Measurements from ENCODE around the gene LGR6. TPM values are rescaled to one million over a fixed set of nuclear protein-coding genes. Genes with fewer than 3 reads are reported as not detected.

LGR6 gene
- total RNA-seq, 2 experiments from 2014 or later = 0.08 TPM; not detected in 1

DNA sequence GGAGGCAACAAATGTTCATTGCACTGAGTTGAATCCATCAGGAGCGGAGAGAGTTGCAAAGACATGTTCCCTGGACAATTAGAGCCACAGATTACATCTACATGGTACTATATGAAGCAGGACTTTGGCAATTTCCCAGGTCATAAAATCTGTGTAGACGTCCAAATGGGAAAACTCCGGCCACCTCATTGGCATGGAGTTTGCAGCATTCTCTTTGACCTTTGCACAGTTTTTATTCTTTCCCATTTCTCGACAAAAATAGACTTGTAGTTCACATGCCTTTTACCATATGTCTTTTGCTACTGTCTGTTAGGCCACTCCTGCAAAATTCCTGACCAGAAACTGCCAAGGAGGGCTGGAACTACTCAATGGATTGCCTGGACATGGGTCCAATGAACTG lies 100.0 kb downstream of the LGR6 start:
- ChIA-PET POLR2A (interaction anchor here (0.7 kb wide), 1 partner anchor 12 kb away, joined by 3 read pairs; no protein-coding TSS in a partner anchor), CTCF (no interaction called here)
- Mint-ChIP-seq H3K4me1 (peaks cover 19% of the 10 kb centered on the region), H3K27ac (no peak overlapping the region), H3K4me3 (no peak overlapping the region), H3K36me3 (ENCODE audit: low read depth) (no peaks in the 10 kb centered on the region), H3K9me3 (no peaks in the 10 kb centered on the region), H3K27me3 (peaks cover 9% of the 10 kb centered on the region)
- no peak for DNase-seq

DNA sequence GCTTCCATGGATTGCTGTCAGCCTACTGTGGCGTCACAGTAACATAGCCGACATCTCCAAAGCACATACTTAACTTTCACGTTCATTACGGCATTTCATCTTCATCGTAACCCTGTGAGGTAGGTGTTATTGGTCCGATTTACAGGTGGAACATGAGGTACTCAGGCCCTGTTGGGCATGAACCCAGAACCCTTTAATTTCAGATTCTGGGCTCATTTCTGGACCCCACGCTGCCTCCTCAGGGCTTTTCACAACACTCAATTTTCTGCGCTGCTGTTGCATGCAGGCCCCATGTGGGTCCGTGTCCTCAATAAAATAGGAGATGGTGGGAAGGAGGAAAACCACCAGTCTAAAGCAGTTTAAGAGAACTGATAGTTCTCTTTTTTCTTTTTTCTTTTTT lies 108.6 kb downstream of the LGR6 start:
- Mint-ChIP-seq H3K27ac (no peak overlapping the region), H3K27me3 (peaks cover 2% of the 10 kb centered on the region), H3K9me3 (no peaks in the 10 kb centered on the region), H3K4me3 (no peak overlapping the region), H3K36me3 (ENCODE audit: low read depth) (no peaks in the 10 kb centered on the region), H3K4me1 (no peaks in the 10 kb centered on the region)
- ChIA-PET POLR2A (no interaction called here), CTCF (interaction anchor here (0.6 kb wide), 1 partner anchor 364 kb away, joined by 3 read pairs; no protein-coding TSS in a partner anchor)
- DNase-seq = no peak

DNA sequence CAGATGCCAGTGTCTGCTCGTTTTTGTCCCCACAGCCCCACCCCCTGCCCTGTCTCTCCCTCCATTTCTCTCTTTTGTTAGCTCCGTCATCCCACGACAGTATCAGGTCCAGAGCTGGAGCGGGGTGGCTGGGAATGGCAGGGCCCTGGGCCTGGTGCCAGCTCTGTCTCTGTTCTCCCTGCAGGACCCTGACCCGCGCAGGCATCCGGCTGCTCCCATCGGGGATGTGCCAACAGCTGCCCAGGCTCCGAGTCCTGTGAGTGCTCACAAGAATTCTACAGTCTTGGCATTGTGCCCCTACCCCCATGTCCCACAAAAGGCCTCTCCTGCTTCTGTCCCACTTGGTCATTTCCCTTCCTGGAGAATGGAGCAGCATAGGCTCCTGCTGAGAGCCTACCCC lies 110.8 kb downstream of the LGR6 start:
- H3K9me3 Mint-ChIP-seq = no peaks in the 10 kb centered on the region
- POLR2A ChIA-PET = no interaction called here
- CTCF ChIA-PET = interaction anchor here (2.1 to 2.3 kb wide), 2 partner anchors 30 to 111 kb away, joined by 5 to 8 read pairs; partner anchors contain the start of gene LGR6
- H3K27me3 Mint-ChIP-seq = no peaks in the 10 kb centered on the region
- no peak for DNase-seq
- H3K27ac Mint-ChIP-seq = no peak overlapping the region
- no peaks in the 10 kb centered on the region for H3K36me3 Mint-ChIP-seq (ENCODE audit: low read depth)
- H3K4me3 Mint-ChIP-seq = no peak overlapping the region
- H3K4me1 Mint-ChIP-seq = no peaks in the 10 kb centered on the region

DNA sequence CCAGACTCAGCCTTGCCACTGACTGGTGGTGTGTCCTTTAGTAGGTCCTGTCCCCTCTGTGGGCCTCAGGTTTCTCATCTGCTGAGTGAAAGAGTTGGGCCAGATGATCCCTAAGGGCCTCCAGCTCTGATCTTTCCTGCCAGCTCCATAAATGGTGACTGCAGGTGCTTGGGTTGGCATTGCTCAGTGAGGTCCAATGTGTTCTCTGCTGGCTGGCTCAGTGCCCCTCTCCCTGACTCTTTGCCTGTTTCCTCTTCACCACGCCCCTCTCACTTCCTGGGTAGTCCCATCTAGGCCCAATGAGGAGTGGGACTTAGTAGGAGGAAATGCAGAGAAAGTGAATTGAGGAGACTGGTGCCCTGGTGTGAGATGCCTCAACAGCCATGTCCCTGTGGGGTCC lies 111.6 kb downstream of the LGR6 start:
- Mint-ChIP-seq H3K36me3 (ENCODE audit: low read depth) (no peaks in the 10 kb centered on the region), H3K27ac (no peak overlapping the region), H3K4me1 (no peaks in the 10 kb centered on the region), H3K4me3 (no peak overlapping the region), H3K27me3 (no peaks in the 10 kb centered on the region), H3K9me3 (no peaks in the 10 kb centered on the region)
- no peak for DNase-seq
- CTCF ChIA-PET = interaction anchor here (1.3 to 2.3 kb wide), 3 partner anchors 31 to 115 kb away, joined by 3 to 8 read pairs (median 5); partner anchors contain the start of gene LGR6
- POLR2A ChIA-PET = no interaction called here

DNA sequence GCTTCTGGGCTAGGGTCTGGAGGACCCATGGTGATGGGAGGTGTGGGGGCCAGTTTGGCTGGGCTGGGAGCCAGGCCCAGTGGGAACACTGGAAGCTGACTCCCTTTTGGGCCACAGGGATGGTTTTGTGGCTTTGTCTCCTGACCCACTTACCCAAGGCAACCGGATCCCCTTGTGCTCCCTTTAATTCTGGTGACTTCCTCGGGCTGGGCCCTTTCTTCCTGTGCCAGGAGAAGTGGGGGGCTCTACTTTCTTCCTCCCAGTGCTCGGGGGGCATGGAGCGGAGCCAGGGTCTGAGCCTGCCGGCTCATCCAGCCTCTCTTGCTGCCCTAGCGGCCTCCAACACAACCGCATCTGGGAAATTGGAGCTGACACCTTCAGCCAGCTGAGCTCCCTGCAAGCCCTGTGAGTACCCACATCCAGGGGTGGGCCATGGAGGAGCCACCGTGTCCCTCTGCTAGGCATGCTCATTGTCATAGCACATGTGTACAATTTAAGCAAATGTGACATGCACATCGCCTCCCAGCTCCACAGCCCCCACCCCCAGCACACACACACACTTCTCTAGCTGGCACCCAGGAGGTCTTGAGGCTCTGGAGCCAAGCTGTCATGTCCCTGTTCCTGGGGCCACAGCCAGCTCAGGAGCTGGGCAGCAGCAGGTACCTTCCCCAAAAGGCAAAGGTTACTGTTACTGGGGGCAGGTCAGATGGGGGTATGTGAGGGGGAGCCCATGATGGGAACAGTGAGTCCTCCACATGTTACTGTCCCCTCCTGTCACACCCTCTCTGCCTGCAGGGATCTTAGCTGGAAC lies 113.1 kb downstream of the LGR6 start:
- CTCF ChIA-PET = interaction anchor here (1.1 to 2.6 kb wide), 3 partner anchors 9 to 114 kb away, joined by 3 to 9 read pairs (median 3); no protein-coding TSS in a partner anchor
- no peaks in the 10 kb centered on the region for H3K4me1 Mint-ChIP-seq
- no peak overlapping the region for H3K4me3 Mint-ChIP-seq
- H3K27me3 Mint-ChIP-seq = no peaks in the 10 kb centered on the region
- no peaks in the 10 kb centered on the region for H3K9me3 Mint-ChIP-seq
- H3K36me3 Mint-ChIP-seq (ENCODE audit: low read depth) = no peaks in the 10 kb centered on the region
- H3K27ac Mint-ChIP-seq = no peak overlapping the region
- POLR2A ChIA-PET = no interaction called here
- no peak for DNase-seq

DNA sequence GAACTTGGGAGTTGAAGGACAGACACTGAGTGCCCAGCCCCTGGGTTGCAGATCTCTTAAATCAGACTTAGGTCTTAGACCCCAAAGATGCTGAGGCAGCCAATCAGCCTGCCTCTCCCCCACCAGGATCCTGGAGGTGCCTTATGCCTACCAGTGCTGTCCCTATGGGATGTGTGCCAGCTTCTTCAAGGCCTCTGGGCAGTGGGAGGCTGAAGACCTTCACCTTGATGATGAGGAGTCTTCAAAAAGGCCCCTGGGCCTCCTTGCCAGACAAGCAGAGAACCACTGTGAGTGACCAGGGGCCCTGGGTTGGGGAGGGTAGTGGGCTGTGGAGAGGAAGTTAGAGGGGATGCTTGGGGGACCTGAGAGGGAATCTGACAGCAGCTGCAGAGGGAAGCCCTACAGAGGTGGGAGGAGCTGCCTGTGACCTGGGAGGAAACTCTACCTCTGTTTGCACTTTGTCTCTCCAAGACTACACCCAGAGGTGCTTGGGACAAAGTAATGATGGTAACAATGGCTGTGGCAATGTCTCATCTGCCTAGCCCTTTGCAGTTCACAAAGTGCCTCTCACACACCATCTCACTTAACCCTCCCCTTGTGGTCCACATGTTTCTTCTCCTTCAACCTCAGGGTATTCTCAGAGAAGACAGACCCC lies 116.6 kb downstream of the LGR6 start:
- Mint-ChIP-seq H3K4me1 (peaks cover 3% of the 10 kb centered on the region), H3K27ac (no peak overlapping the region), H3K9me3 (no peaks in the 10 kb centered on the region), H3K27me3 (peaks cover 5% of the 10 kb centered on the region), H3K4me3 (no peak overlapping the region), H3K36me3 (ENCODE audit: low read depth) (no peaks in the 10 kb centered on the region)
- DNase-seq = no peak
- POLR2A ChIA-PET = no interaction called here
- CTCF ChIA-PET = no interaction called here

DNA sequence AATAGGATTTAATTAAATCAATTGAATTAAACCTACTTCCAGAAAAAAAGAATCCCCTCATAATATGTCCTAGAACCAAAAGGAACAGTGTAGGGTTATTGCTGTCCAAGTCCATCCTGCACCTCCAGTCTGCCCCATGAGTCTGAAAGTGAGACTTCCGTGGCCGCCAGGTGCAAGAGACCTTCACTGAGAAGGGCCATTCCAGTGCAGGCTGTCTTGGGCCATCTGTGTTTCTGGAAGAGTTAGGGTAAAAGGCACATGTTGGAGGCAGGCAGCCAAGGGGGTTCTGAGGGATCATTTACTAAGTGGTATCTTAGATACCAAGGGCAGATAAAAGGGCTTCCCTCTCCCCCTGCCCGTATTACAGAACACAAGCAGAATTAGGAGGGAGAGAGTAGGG lies 117.1 kb downstream of the LGR6 start:
- Mint-ChIP-seq H3K4me1 (peaks cover 3% of the 10 kb centered on the region), H3K36me3 (ENCODE audit: low read depth) (no peaks in the 10 kb centered on the region), H3K27me3 (peaks cover 7% of the 10 kb centered on the region), H3K9me3 (no peaks in the 10 kb centered on the region), H3K4me3 (no peak overlapping the region), H3K27ac (no peak overlapping the region)
- CTCF ChIA-PET = no interaction called here
- POLR2A ChIA-PET = no interaction called here
- DNase-seq = no peak

DNA sequence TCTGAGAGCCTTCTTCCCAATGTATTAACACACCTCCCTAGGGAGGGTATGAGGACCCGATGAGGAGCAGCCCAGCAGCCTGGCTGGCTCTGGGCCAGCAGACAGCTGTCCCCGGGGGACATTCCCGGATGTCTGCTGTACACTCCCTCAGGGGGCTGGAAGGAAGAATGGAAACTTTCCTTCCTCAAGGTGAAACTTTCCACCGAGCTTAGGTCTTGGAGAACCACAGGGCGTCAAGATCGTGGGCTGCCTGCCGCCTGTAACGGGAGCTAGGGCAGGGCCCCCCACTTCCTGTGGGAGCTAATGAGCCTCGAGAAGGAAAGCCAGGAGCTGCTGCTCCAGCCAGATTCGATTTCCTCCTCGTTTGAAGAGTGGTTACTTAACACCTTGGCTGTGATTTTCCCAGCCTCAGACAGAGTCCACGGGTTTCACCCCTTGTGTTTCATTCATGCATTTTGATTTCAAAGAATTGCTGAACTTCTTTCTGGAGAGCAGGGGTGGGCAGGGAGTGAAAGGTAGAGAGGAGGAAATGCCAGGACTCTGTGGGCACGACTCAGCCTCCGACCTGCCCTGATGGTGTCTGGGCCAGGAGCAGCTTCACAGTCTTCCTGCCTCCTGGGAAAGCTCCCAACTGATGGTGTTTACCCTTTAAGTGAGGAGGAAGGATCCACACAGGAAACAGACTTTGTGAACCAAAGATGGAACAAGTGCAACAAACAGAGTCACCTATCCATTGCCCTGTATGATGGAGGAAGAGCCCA lies 118.5 kb downstream of the LGR6 start:
- H3K4me3 Mint-ChIP-seq = no peak overlapping the region
- POLR2A ChIA-PET = interaction anchor here (1.1 kb wide), 1 partner anchor 12 kb away, joined by 3 read pairs; no protein-coding TSS in a partner anchor
- DNase-seq = no peak
- H3K36me3 Mint-ChIP-seq (ENCODE audit: low read depth) = no peaks in the 10 kb centered on the region
- CTCF ChIA-PET = interaction anchor here (0.7 to 1.6 kb wide), 5 partner anchors 38 to 157 kb away, joined by 3 to 6 read pairs (median 3); partner anchors contain the start of gene LGR6
- no peak overlapping the region for H3K27ac Mint-ChIP-seq
- no peaks in the 10 kb centered on the region for H3K9me3 Mint-ChIP-seq
- H3K4me1 Mint-ChIP-seq = peaks cover 3% of the 10 kb centered on the region
- peaks cover 11% of the 10 kb centered on the region for H3K27me3 Mint-ChIP-seq

DNA sequence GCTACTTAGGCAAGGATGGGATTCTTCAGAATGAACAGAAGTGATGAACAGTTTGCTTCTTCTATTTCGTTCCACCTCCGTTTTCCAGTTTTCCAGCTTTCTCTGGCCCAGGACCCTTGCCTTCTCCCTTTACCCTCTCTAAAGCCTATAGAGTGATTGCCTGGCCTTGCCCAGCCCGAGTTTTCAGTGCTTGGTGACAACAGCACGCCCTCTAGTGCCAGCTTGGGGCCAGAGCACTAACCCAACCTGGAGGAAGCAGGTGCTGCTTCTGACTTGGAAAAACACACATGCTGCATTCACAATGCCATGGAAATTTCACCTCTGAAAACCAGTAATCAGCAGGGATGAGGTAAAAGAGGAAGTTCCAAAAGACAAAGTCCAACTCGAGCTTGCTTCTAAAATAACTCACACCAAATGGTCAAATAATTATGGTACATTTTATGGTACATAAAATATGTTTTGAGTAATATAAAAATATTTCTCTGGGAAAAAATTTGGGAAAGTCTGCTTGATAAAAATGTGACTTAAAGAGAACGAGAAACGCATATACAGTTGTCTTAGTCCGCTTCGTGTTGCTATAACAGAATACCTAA lies 122.1 kb downstream of the LGR6 start:
- DNase-seq = peak; percentile 80
- H3K9me3 Mint-ChIP-seq = no peaks in the 10 kb centered on the region
- no peaks in the 10 kb centered on the region for H3K36me3 Mint-ChIP-seq (ENCODE audit: low read depth)
- no peak overlapping the region for H3K4me3 Mint-ChIP-seq
- H3K27ac Mint-ChIP-seq = no peak overlapping the region
- peaks cover 13% of the 10 kb centered on the region for H3K27me3 Mint-ChIP-seq
- peaks cover 9% of the 10 kb centered on the region for H3K4me1 Mint-ChIP-seq
- ChIA-PET POLR2A (no interaction called here), CTCF (interaction anchor here (0.7 to 4.5 kb wide), 18 partner anchors 8 to 404 kb away, joined by 3 to 40 read pairs (median 5); partner anchors contain the start of gene LGR6)

DNA sequence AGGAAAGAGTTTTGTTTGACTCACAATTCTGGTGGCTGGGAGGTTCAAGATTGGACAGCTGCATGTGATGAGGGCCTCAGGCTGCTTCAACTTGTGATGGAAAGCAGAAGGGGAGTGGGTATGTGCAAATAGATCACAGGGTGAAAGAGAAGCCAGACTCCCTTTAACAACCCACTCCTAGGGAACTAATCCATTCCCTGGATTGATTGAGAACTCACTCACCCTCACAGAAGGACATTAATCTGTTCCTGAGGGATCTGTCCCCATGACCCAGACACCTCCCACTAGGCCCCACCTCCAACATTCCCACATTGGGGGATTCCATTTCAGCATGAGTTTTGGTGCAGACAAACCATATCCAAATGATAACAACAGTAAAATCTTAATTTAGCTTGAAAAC lies 122.6 kb downstream of the LGR6 start:
- ChIA-PET CTCF (interaction anchor here (0.7 to 4.5 kb wide), 16 partner anchors 8 to 403 kb away, joined by 3 to 40 read pairs (median 5); partner anchors contain the start of gene LGR6), POLR2A (no interaction called here)

DNA sequence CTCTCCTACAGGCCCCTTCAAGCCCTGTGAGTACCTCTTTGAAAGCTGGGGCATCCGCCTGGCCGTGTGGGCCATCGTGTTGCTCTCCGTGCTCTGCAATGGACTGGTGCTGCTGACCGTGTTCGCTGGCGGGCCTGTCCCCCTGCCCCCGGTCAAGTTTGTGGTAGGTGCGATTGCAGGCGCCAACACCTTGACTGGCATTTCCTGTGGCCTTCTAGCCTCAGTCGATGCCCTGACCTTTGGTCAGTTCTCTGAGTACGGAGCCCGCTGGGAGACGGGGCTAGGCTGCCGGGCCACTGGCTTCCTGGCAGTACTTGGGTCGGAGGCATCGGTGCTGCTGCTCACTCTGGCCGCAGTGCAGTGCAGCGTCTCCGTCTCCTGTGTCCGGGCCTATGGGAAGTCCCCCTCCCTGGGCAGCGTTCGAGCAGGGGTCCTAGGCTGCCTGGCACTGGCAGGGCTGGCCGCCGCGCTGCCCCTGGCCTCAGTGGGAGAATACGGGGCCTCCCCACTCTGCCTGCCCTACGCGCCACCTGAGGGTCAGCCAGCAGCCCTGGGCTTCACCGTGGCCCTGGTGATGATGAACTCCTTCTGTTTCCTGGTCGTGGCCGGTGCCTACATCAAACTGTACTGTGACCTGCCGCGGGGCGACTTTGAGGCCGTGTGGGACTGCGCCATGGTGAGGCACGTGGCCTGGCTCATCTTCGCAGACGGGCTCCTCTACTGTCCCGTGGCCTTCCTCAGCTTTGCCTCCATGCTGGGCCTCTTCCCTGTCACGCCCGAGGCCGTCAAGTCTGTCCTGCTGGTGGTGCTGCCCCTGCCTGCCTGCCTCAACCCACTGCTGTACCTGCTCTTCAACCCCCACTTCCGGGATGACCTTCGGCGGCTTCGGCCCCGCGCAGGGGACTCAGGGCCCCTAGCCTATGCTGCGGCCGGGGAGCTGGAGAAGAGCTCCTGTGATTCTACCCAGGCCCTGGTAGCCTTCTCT lies 124.6 kb downstream of the LGR6 start:
- ChIA-PET CTCF (interaction anchor here (1.6 to 3.1 kb wide), 3 partner anchors 44 to 134 kb away, joined by 4 to 28 read pairs (median 20); no protein-coding TSS in a partner anchor), POLR2A (no interaction called here)
- H3K27ac Mint-ChIP-seq = no peak overlapping the region

More for the DNA sequence above, 122.6 kb downstream of the LGR6 start:
- DNase-seq = no peak
- Mint-ChIP-seq H3K27ac (no peak overlapping the region), H3K4me3 (no peak overlapping the region), H3K4me1 (peaks cover 9% of the 10 kb centered on the region), H3K9me3 (no peaks in the 10 kb centered on the region), H3K36me3 (ENCODE audit: low read depth) (no peaks in the 10 kb centered on the region), H3K27me3 (peaks cover 13% of the 10 kb centered on the region)

More for the DNA sequence above, 124.6 kb downstream of the LGR6 start:
- DNase-seq = no peak
- Mint-ChIP-seq H3K27me3 (peaks cover 11% of the 10 kb centered on the region), H3K9me3 (no peaks in the 10 kb centered on the region), H3K36me3 (ENCODE audit: low read depth) (no peaks in the 10 kb centered on the region), H3K4me1 (peaks cover 6% of the 10 kb centered on the region), H3K4me3 (no peak overlapping the region)

All from activated CD4-positive, alpha-beta memory T cell treated with anti-CD3 and anti-CD28 coated beads, Interleukin-2, amount 10 ng/mL, durations not matched to agents 7 days and 5 days (primary cell).